ENCODE results near the gene VMP1.
"Not testable (repeated sequence)": the region's sequence is repeated elsewhere in the genome, so short reads cannot be mapped to it uniquely, and the experiment has no call there.

The VMP1 gene

GRCh38 chr17:59870482-59870881 is 163.0 kb downstream of the VMP1 start:
- TF ChIP-seq, protein P1, sequence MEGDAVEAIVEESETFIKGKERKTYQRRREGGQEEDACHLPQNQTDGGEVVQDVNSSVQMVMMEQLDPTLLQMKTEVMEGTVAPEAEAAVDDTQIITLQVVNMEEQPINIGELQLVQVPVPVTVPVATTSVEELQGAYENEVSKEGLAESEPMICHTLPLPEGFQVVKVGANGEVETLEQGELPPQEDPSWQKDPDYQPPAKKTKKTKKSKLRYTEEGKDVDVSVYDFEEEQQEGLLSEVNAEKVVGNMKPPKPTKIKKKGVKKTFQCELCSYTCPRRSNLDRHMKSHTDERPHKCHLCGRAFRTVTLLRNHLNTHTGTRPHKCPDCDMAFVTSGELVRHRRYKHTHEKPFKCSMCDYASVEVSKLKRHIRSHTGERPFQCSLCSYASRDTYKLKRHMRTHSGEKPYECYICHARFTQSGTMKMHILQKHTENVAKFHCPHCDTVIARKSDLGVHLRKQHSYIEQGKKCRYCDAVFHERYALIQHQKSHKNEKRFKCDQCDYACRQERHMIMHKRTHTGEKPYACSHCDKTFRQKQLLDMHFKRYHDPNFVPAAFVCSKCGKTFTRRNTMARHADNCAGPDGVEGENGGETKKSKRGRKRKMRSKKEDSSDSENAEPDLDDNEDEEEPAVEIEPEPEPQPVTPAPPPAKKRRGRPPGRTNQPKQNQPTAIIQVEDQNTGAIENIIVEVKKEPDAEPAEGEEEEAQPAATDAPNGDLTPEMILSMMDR (IDR thresholded peaks at IDR 0.05; ENCODE audit: insufficient read depth, missing control alignments): no peak
- FAIRE-seq (no peak), DNase-seq (ENCODE audit: insufficient read length, low spot score) (no peak)

- TF ChIP-seq, protein P1 (IDR thresholded peaks at IDR 0.05; ENCODE audit: insufficient read depth, missing control alignments): no peak
- no peak for FAIRE-seq
- no peak for DNase-seq (ENCODE audit: insufficient read length, low spot score)
These were observed 164.9 kb downstream of the VMP1 start for GRCh38 chr17:59872351-59872750.

- not testable (repeated sequence) for FAIRE-seq; DNase-seq (ENCODE audit: insufficient read length, low spot score)
These were observed 166.0 kb downstream of the VMP1 start for GRCh38 chr17:59873414-59873813.

DNA sequence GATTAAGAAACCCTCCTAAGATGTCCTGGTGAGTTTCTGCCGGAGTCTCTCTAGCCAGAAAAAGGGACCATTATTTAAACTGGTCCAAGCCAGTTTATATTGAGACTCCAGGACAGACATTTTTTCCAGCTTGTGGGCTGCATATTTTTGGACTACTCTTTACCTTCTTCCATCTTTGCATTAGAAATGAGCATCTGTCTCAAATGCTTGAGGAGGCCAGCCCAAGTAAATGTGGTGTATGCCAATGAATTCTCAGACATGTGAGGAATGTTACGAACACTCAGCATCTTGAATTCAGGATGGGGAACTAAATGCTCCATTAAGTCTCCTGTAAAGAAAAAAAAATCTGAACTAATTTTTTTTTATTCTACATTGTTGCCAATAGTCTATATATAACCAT is 166.9 kb downstream of the VMP1 start:
- no peak for FAIRE-seq
- TF ChIP-seq, protein P1 (IDR thresholded peaks at IDR 0.05; ENCODE audit: insufficient read depth, missing control alignments): no peak

GRCh38 chr17:59876107-59876506 is 168.7 kb downstream of the VMP1 start:
- TF ChIP-seq, protein P1 (IDR thresholded peaks at IDR 0.05; ENCODE audit: insufficient read depth, missing control alignments): no peak
- FAIRE-seq: no peak
- DNase-seq (ENCODE audit: insufficient read length, low spot score): no peak

More for the DNA sequence above, 166.9 kb downstream of the VMP1 start:
- DNase-seq (ENCODE audit: insufficient read length, low spot score): no peak

DNA sequence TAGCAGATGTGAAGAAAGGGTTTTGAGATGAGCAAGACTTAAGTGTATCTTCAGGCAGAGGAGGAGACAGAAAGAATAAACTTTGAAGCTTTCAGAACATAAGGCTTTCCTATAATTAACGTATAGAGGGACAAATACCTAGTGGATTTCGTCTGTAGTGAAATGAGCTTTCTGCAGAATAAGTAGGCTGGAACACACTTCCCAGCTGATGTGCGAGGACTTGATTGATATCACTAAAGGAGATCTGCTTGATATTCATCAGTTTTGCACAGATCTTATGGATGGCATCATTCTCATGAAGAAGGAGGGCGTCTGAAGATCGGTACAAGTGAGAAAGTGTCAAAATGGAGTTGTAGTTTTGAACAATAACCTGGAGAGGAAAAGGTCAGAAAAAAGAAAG is 170.5 kb downstream of the VMP1 start:
- DNase-seq (ENCODE audit: insufficient read length, low spot score) (no peak), FAIRE-seq (no peak)
- TF ChIP-seq, protein P1 (IDR thresholded peaks at IDR 0.05; ENCODE audit: insufficient read depth, missing control alignments): no peak

- DNase-seq (ENCODE audit: insufficient read length, low spot score) (no peak), FAIRE-seq (no peak)
- TF ChIP-seq, protein P1 (IDR thresholded peaks at IDR 0.05; ENCODE audit: insufficient read depth, missing control alignments): no peak
These were observed 171.2 kb downstream of the VMP1 start for GRCh38 chr17:59878624-59879023.

DNA sequence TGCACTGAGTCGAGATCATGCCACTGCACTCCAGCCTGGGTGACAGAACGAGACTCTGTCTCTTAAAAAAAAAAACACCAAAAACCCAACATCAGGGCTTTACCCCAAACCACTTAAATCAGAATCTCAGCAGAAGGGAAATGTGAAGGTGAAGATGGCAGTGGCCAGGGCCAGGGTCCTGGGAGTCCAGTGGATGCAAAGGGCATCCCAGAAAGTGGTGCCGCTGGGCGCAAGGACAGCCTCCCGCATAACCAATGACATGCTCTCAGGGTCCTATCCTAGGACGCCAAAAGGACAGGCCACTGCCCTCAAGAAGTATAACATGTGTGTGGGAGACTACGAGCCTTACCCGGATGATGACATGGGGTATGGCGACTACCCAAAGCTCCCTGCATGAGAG is 177.4 kb downstream of the VMP1 start:
- DNase-seq (ENCODE audit: insufficient read length, low spot score): no peak
- TF ChIP-seq, protein P1 (IDR thresholded peaks at IDR 0.05; ENCODE audit: insufficient read depth, missing control alignments): no peak
- FAIRE-seq: no peak

Data from D721Med (cell line).